Measurements from ENCODE around the gene ABLIM2. TPM values are rescaled to one million over a fixed set of nuclear protein-coding genes. Genes with fewer than 3 reads are reported as not detected.

The ABLIM2 gene
- total and polyA plus RNA-seq, 2 donors (not counting 1 experiment from before 2014, with no cell fraction given): 3.3 to 79.0 TPM

DNA sequence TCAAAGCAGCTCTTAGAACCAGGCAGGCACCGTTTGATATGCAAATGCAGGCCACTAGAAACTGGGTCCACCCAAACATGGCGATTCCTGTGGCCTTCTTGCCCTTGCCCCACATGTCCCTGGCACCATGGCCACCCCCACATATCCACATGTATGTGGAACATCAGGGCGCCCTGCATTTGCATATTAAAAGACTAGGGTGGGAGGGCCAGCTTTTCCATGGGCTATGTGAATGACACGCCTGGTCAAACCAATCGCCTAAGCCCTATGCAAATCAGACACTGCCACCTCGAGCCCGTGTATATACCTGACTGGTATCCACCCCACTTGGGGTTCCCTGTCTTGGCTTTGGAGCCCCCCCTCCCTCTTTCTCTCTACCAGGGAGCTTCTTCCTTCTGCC lies 107.0 kb downstream of the ABLIM2 start:
- POLR2A ChIA-PET: no interaction called here

DNA sequence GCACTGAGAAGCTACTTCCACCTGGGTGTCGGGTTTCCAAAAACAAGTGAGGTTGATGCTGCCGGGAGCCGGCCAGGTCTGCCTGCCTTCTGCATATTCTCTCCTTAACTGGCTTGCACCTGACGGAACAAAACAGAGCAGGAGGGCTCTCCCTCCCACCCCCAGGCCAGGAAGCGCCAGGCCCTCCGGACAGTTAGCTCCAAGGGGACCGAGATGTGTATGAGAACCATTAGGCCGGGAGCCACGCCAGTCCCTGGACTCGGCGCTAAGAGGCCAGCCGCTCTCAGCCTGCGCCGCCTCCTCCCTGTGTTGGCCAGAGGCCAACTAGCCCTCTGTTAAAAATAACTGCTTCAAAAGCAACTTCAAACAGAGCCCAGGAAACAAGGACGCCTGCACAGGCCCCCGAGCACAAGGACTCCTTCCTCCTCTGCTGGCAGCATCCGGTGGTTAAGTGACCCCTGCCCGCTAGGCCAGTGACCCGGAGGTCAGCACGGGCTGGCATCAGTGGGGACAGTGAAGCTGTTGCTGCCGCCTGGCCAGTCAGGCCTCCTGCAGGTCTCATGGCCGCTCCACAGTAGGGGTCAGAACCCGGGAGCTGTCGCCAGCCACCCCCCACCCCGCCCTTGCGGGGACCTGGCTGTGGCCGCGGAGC lies 107.9 kb downstream of the ABLIM2 start:
- H3K79me2 ChIP-seq (ENCODE audit: control insufficient read depth, insufficient read depth, low read length): no peaks in the 10 kb centered on the region
- no peaks in the 10 kb centered on the region for H3K36me3 ChIP-seq (replicated peaks in 1 of 2; ENCODE audit: control extremely low read depth in 1 of 2, control insufficient read depth in 1 of 2, extremely low read depth in 1 of 2, insufficient read depth in 2 of 2, low read length in 1 of 2)
- no peak overlapping the region for H2AFZ ChIP-seq (ENCODE audit: insufficient read depth, low read depth, low read length, poor library complexity, severe bottlenecking)
- H3K27ac ChIP-seq (ENCODE audit: low read length in 2 of 2): no peak overlapping the region
- no peaks in the 10 kb centered on the region for H4K20me1 ChIP-seq (ENCODE audit: control insufficient read depth, insufficient read depth, low read length, poor library complexity, severe bottlenecking)
- H3K9ac ChIP-seq (ENCODE audit: low read length): no peak overlapping the region
- intact Hi-C loops (cut with micrococcal nuclease): no loop called here
- no peaks in the 10 kb centered on the region for H3K4me1 Mint-ChIP-seq
- WGBS (ENCODE audit: insufficient coverage): 19% methylated on average over 24 of the region's 28 CpGs
- DNase-seq (no peak), ATAC-seq (ENCODE audit: low read depth) (no peak)
- peaks cover 0 to 5% (median 0%) of the 10 kb centered on the region in 4 experiments for H3K27me3 ChIP-seq (replicated peaks in 1 of 4; ENCODE audit: control extremely low read depth in 1 of 4, control insufficient read depth in 3 of 4, insufficient read depth in 4 of 4, low read length in 3 of 4)
- no peaks in the 10 kb centered on the region for H3K4me1 ChIP-seq (ENCODE audit: control insufficient read depth in 2 of 2, insufficient read depth in 2 of 2, low read length in 2 of 2)
- no peak overlapping the region for H3K4me3 Mint-ChIP-seq
- H3K4me2 ChIP-seq (replicated peaks; ENCODE audit: low read depth, low read length, poor library complexity, severe bottlenecking): no peak overlapping the region
- peaks cover 6% of the 10 kb centered on the region for H3K9me3 Mint-ChIP-seq (ENCODE audit: insufficient read depth)
- H3K27ac Mint-ChIP-seq: no peak overlapping the region
- H3K9me3 ChIP-seq (ENCODE audit: control extremely low read depth in 1 of 3, control insufficient read depth in 2 of 3, insufficient read depth in 1 of 3, low read length in 2 of 3): peaks cover 0 to 23% (median 4%) of the 10 kb centered on the region in 3 donors
- H3K4me3 ChIP-seq (ENCODE audit: control extremely low read depth in 1 of 5, extremely low read depth in 1 of 5, insufficient read depth in 1 of 5, low read depth in 2 of 5, low read length in 4 of 5): no peak overlapping the region
- H3K27me3 Mint-ChIP-seq: peaks cover 16% of the 10 kb centered on the region
- ChIA-PET POLR2A (no interaction called here), CTCF (no interaction called here)
- TF ChIP-seq EZH2 (IDR thresholded peaks at IDR 0.05; ENCODE audit: borderline replicate concordance, insufficient read depth, low read depth, low read length, poor library complexity, severe bottlenecking): no peak
- TF ChIP-seq, protein P1, sequence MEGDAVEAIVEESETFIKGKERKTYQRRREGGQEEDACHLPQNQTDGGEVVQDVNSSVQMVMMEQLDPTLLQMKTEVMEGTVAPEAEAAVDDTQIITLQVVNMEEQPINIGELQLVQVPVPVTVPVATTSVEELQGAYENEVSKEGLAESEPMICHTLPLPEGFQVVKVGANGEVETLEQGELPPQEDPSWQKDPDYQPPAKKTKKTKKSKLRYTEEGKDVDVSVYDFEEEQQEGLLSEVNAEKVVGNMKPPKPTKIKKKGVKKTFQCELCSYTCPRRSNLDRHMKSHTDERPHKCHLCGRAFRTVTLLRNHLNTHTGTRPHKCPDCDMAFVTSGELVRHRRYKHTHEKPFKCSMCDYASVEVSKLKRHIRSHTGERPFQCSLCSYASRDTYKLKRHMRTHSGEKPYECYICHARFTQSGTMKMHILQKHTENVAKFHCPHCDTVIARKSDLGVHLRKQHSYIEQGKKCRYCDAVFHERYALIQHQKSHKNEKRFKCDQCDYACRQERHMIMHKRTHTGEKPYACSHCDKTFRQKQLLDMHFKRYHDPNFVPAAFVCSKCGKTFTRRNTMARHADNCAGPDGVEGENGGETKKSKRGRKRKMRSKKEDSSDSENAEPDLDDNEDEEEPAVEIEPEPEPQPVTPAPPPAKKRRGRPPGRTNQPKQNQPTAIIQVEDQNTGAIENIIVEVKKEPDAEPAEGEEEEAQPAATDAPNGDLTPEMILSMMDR (IDR thresholded peaks at IDR 0.05): no peak

More for the DNA sequence above, 107.0 kb downstream of the ABLIM2 start:
- H3K4me2 ChIP-seq (replicated peaks; ENCODE audit: low read depth, low read length, poor library complexity, severe bottlenecking): no peak overlapping the region
- H3K27ac ChIP-seq (ENCODE audit: low read length in 2 of 2): no peak overlapping the region
- peaks cover 0 to 5% (median 0%) of the 10 kb centered on the region in 4 experiments for H3K27me3 ChIP-seq (replicated peaks in 1 of 4; ENCODE audit: control extremely low read depth in 1 of 4, control insufficient read depth in 3 of 4, insufficient read depth in 4 of 4, low read length in 3 of 4)
- H3K9me3 ChIP-seq (ENCODE audit: control extremely low read depth in 1 of 3, control insufficient read depth in 2 of 3, insufficient read depth in 1 of 3, low read length in 2 of 3): peaks cover 0 to 23% (median 4%) of the 10 kb centered on the region in 3 donors
- Mint-ChIP-seq H3K4me3 (no peak overlapping the region), H3K4me1 (no peaks in the 10 kb centered on the region), H3K9me3 (ENCODE audit: insufficient read depth) (peaks cover 6% of the 10 kb centered on the region), H3K27ac (no peak overlapping the region), H3K27me3 (peaks cover 16% of the 10 kb centered on the region)
- TF ChIP-seq EZH2 (IDR thresholded peaks at IDR 0.05; ENCODE audit: borderline replicate concordance, insufficient read depth, low read depth, low read length, poor library complexity, severe bottlenecking): no peak
- TF ChIP-seq, protein P1 (IDR thresholded peaks at IDR 0.05): no peak
- 70% methylated on average over 7 of the region's 7 CpGs for WGBS (ENCODE audit: insufficient coverage)
- H4K20me1 ChIP-seq (ENCODE audit: control insufficient read depth, insufficient read depth, low read length, poor library complexity, severe bottlenecking): no peaks in the 10 kb centered on the region
- no peaks in the 10 kb centered on the region for H3K36me3 ChIP-seq (replicated peaks in 1 of 2; ENCODE audit: control extremely low read depth in 1 of 2, control insufficient read depth in 1 of 2, extremely low read depth in 1 of 2, insufficient read depth in 2 of 2, low read length in 1 of 2)
- CTCF ChIA-PET: interaction anchor here (0.7 kb wide), 1 partner anchor 59 kb away, joined by 3 read pairs; no protein-coding TSS in a partner anchor
- H3K4me1 ChIP-seq (ENCODE audit: control insufficient read depth in 2 of 2, insufficient read depth in 2 of 2, low read length in 2 of 2): no peaks in the 10 kb centered on the region
- no peak overlapping the region for H2AFZ ChIP-seq (ENCODE audit: insufficient read depth, low read depth, low read length, poor library complexity, severe bottlenecking)
- no peak for DNase-seq
- no peak for ATAC-seq (ENCODE audit: low read depth)
- H3K9ac ChIP-seq (ENCODE audit: low read length): no peak overlapping the region
- intact Hi-C loops (cut with micrococcal nuclease): no loop called here
- H3K4me3 ChIP-seq (ENCODE audit: control extremely low read depth in 1 of 5, extremely low read depth in 1 of 5, insufficient read depth in 1 of 5, low read depth in 2 of 5, low read length in 4 of 5): no peak overlapping the region
- H3K79me2 ChIP-seq (ENCODE audit: control insufficient read depth, insufficient read depth, low read length): no peaks in the 10 kb centered on the region
